HEK293 (cell line): ENCODE results near the gene AP2M1.

Experiments
- GLIS2 ChIP-seq: fragments of 450-650 bp; formaldehyde crosslinking; IDR thresholded peaks from 2 replicates; pipeline ENCODE4 v1.5.1; 2016; ENCODE audit warnings: missing biosample characterization, missing genetic modification characterization
- IKZF3 ChIP-seq: fragments of 450-650 bp; IDR thresholded peaks from 2 replicates; pipeline ENCODE4 v1.5.0; 2018; ENCODE audit warnings: missing biosample characterization, mild to moderate bottlenecking, missing genetic modification characterization, moderate library complexity
- INSM2 ChIP-seq: fragments of 450-650 bp; formaldehyde crosslinking; IDR thresholded peaks from 2 replicates; pipeline ENCODE4 v1.5.1; 2016; ENCODE audit warnings: missing biosample characterization, missing genetic modification characterization
- KLF1 ChIP-seq: fragments of 450-650 bp; formaldehyde crosslinking; IDR thresholded peaks from 2 replicates; pipeline ENCODE4 v1.5.1; 2016; ENCODE audit warnings: missing biosample characterization, missing genetic modification characterization
- PRDM10 ChIP-seq: fragments of 450-650 bp; formaldehyde crosslinking; IDR thresholded peaks from 2 replicates; pipeline ENCODE4 v1.5.1; 2016; ENCODE audit warnings: missing biosample characterization, missing genetic modification characterization
- SP2 ChIP-seq: fragments of 450-650 bp; formaldehyde crosslinking; IDR thresholded peaks from 2 replicates; pipeline ENCODE4 v1.5.1; 2016; ENCODE audit warnings: missing biosample characterization, missing genetic modification characterization
- YY1 ChIP-seq: fragments of 450-650 bp; formaldehyde crosslinking; IDR thresholded peaks from 2 replicates; pipeline ENCODE4 v1.5.1; 2018; ENCODE audit warnings: missing biosample characterization, missing genetic modification characterization
- ZBTB20 ChIP-seq: fragments of 450-650 bp; formaldehyde crosslinking; IDR thresholded peaks from 2 replicates; pipeline ENCODE4 v1.5.1; 2016; ENCODE audit warnings: missing biosample characterization, missing genetic modification characterization
- ZBTB26 ChIP-seq: fragments of 450-650 bp; formaldehyde crosslinking; optimal IDR thresholded peaks from 2 replicates; pipeline ENCODE3; 2016; ENCODE audit warnings: missing biosample characterization, mild to moderate bottlenecking, missing genetic modification characterization
- ZFP37 ChIP-seq: fragments of 450-650 bp; formaldehyde crosslinking; IDR thresholded peaks from 2 replicates; pipeline ENCODE4 v1.5.1; 2016; ENCODE audit warnings: missing biosample characterization, missing genetic modification characterization
- ZNF114 ChIP-seq: fragments of 450-650 bp; formaldehyde crosslinking; IDR thresholded peaks from 2 replicates; pipeline ENCODE4 v1.5.0; 2017; ENCODE audit warnings: missing biosample characterization, missing genetic modification characterization
- ZNF239 ChIP-seq: fragments of 450-650 bp; formaldehyde crosslinking; IDR thresholded peaks from 2 replicates; pipeline ENCODE4 v1.5.1; 2016; ENCODE audit warnings: missing biosample characterization, missing genetic modification characterization
- ZNF26 ChIP-seq: fragments of 450-650 bp; formaldehyde crosslinking; IDR thresholded peaks from 2 replicates; pipeline ENCODE4 v1.5.1; 2016; ENCODE audit warnings: missing biosample characterization, missing genetic modification characterization
- ZNF335 ChIP-seq: fragments of 450-650 bp; formaldehyde crosslinking; conservative IDR thresholded peaks from 2 replicates; pipeline ENCODE4 v1.5.1; 2016; ENCODE audit warnings: missing biosample characterization, missing genetic modification characterization
- ZNF426 ChIP-seq: fragments of 450-650 bp; formaldehyde crosslinking; IDR thresholded peaks from 2 replicates; pipeline ENCODE4 v1.5.1; 2017; ENCODE audit warnings: missing biosample characterization, missing genetic modification characterization, mild to moderate bottlenecking, inconsistent platforms, moderate library complexity
- ZNF514 ChIP-seq: fragments of 450-650 bp; formaldehyde crosslinking; IDR thresholded peaks from 2 replicates; pipeline ENCODE4 v1.5.1; 2016; ENCODE audit warnings: missing biosample characterization, missing genetic modification characterization
- ZNF529 ChIP-seq: fragments of 450-650 bp; formaldehyde crosslinking; IDR thresholded peaks from 2 replicates; pipeline ENCODE4 v1.5.1; 2017; ENCODE audit warnings: missing genetic modification characterization, missing biosample characterization; ENCODE audit not compliant: insufficient replicate concordance
- ZNF560 ChIP-seq: fragments of 450-650 bp; formaldehyde crosslinking; IDR thresholded peaks from 2 replicates; pipeline ENCODE4 v1.5.1; 2017; ENCODE audit warnings: missing biosample characterization, missing genetic modification characterization, borderline replicate concordance
- ZNF610 ChIP-seq: fragments of 450-650 bp; formaldehyde crosslinking; IDR thresholded peaks from 2 replicates; pipeline ENCODE4 v1.5.1; 2016; ENCODE audit warnings: missing biosample characterization, missing genetic modification characterization, borderline replicate concordance
- ZNF629 ChIP-seq: fragments of 450-650 bp; formaldehyde crosslinking; IDR thresholded peaks from 2 replicates; pipeline ENCODE4 v1.5.1; 2017; ENCODE audit warnings: missing biosample characterization, missing genetic modification characterization
- ZNF660 ChIP-seq: fragments of 450-650 bp; IDR thresholded peaks from 2 replicates; pipeline ENCODE4 v1.5.1; 2018; ENCODE audit warnings: missing biosample characterization, mild to moderate bottlenecking, missing genetic modification characterization
- ZNF785 ChIP-seq: fragments of 450-650 bp; formaldehyde crosslinking; IDR thresholded peaks from 2 replicates; pipeline ENCODE4 v1.5.1; 2016; ENCODE audit warnings: missing biosample characterization, missing genetic modification characterization
- ZSCAN30 ChIP-seq: fragments of 450-650 bp; IDR thresholded peaks from 2 replicates; pipeline ENCODE4 v1.5.1; 2018; ENCODE audit warnings: missing biosample characterization, mild to moderate bottlenecking, missing genetic modification characterization, moderate library complexity

AP2M1 gene

GRCh38 chr3:184176377-184177330 is 2.0 kb downstream of the AP2M1 start (continued):
- no peak for TF ChIP-seq ZNF239 (tag by site-specific recombination)
- no peak for TF ChIP-seq ZNF610
- TF ChIP-seq ZNF514 (tag by site-specific recombination): no peak
- no peak for TF ChIP-seq ZNF426 (tag by site-specific recombination)
- TF ChIP-seq INSM2 (tag by site-specific recombination): peak; percentile 82
- peak; percentile 87 for TF ChIP-seq IKZF3 (tag by site-specific recombination)
- TF ChIP-seq ZNF529: no peak
- TF ChIP-seq ZNF335 (tag by site-specific recombination): peak; percentile 96
- no peak for TF ChIP-seq ZNF26
- peak; percentile 80 for TF ChIP-seq PRDM10 (tag by site-specific recombination)
- peak; percentile 74 for TF ChIP-seq ZNF660 (tag by site-specific recombination)
- TF ChIP-seq ZBTB26 (tag by site-specific recombination): peak; percentile 23
- no peak for TF ChIP-seq ZNF114 (tag by site-specific recombination)
- TF ChIP-seq ZNF785 (tag by site-specific recombination): no peak
- peak; percentile 15; the same call in 1 of the 2 replicates for TF ChIP-seq ZNF629 (tag by site-specific recombination)
- TF ChIP-seq YY1 (tag by site-specific recombination): 0 out of 2 replicates have a peak, but pooled peaks have one; percentile 37
- peak; percentile 68; the same call in 1 of the 2 replicates for TF ChIP-seq GLIS2 (tag by site-specific recombination)
- TF ChIP-seq ZNF560 (tag by site-specific recombination): no peak
- TF ChIP-seq ZBTB20: peak; percentile 94
- peak; percentile 90 for TF ChIP-seq SP2 (tag by site-specific recombination)
- TF ChIP-seq KLF1 (tag by site-specific recombination): no peak
- peak; percentile 55; the same call in 1 of the 2 replicates for TF ChIP-seq ZSCAN30 (tag by site-specific recombination)
- 0 out of 2 replicates have a peak, but pooled peaks have one; percentile 22 for TF ChIP-seq ZFP37
